HG02870 (cell line): ENCODE data around the gene SASH1.
A peak's percentile ranks its signal among the peaks of the same experiment; 100 is the strongest.

Source experiments
- ATAC-seq: cut with Tn5 transposase; IDR thresholded peaks from one replicate; pipeline ENCODE4 v1.9.1; 2021; ENCODE audit warnings: mild to moderate bottlenecking, moderate library complexity; ENCODE audit not compliant: unreplicated experiment

SASH1 gene

GRCh38 chr6:148487461-148487860, 144.8 kb downstream of the SASH1 start:
- ATAC-seq, result no peak

GRCh38 chr6:148491638-148492251, 149.1 kb downstream of the SASH1 start:
- ATAC-seq, result no peak

- ATAC-seq, result no peak
Observed at GRCh38 chr6:148492654-148493290, 150.1 kb downstream of the SASH1 start.

DNA sequence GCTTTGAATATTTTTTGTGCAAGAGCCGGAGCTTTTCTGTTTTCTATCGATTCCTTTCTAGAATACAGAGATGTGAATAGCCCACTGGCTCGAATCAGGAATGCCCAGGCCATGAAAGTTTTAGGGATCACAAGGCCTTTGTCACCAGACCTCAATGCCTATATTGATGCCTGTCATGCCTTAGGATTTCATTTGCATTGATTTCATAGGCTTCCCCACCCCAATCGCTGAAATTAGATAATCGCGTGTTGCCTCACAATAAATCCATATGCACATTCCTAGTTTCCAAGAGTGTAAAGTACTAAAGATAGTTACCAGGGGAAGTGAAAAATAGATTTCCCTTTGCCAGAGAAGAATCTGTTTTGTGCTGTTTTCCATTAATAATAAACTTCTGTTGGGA, 150.8 kb downstream of the SASH1 start:
- ATAC-seq, result no peak

- ATAC-seq, result no peak
Observed at GRCh38 chr6:148494226-148494625, 151.6 kb downstream of the SASH1 start.

DNA sequence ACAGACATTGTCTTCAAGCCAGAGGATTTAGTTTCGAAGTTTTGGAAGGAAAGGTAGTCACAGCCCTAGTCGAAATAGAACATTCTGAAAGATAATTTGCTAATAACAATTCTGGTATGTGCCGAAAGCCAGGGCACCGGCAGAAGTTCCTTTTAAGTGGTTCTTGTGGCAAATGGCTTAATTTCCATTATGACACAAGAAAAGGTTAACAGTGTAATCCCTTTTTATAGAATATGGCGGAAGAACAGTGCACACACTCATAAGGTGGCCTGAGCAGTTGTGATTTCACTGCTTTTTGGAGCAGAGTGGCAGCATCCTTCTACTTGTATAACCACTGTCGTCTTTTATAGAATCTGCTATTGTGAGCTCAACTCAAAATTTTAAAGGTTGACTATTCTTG, 152.4 kb downstream of the SASH1 start:
- no peak for ATAC-seq

GRCh38 chr6:148497257-148497656, 154.6 kb downstream of the SASH1 start:
- no peak for ATAC-seq

DNA sequence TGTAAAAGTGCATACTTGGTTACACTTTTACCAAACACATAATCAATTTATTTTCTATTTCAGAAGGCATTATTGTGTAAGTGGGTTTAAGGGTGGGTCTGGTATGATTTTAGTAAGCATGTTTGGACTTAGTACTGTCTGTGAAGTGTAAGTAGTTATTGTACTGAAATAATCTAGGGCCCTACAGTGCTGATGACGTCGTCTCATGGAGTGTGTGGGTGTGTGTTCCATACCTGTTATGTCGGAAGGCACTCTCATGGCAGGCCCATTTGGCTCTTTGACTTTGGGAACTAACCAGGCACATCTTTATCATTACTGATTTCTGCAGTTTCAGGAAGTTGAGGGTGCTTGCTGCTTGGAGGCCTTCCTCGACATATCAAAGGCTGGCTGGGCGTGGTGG, 155.1 kb downstream of the SASH1 start:
- no peak for ATAC-seq

DNA sequence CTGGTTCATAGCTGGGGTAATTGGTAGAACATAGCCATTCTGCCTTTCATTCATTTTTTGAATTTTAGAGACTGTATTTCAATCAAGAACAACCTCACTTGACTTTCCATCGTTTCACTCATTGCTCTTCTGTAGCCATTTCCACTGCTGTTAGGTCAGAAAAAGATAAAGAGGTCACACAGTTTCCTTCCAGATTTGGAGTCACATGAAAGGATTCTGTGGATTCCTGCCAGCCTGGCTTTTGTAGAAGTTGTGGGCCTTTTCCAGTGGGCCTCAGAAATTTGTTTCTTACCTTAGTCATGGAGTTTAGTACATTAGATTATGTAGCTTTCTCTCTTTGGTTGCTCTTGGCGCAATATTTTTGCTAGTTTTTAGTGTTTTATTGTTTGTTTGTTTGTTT, 157.8 kb downstream of the SASH1 start:
- ATAC-seq, result no peak

- ATAC-seq, result no peak
Observed at GRCh38 chr6:148501178-148501590, 158.5 kb downstream of the SASH1 start.

DNA sequence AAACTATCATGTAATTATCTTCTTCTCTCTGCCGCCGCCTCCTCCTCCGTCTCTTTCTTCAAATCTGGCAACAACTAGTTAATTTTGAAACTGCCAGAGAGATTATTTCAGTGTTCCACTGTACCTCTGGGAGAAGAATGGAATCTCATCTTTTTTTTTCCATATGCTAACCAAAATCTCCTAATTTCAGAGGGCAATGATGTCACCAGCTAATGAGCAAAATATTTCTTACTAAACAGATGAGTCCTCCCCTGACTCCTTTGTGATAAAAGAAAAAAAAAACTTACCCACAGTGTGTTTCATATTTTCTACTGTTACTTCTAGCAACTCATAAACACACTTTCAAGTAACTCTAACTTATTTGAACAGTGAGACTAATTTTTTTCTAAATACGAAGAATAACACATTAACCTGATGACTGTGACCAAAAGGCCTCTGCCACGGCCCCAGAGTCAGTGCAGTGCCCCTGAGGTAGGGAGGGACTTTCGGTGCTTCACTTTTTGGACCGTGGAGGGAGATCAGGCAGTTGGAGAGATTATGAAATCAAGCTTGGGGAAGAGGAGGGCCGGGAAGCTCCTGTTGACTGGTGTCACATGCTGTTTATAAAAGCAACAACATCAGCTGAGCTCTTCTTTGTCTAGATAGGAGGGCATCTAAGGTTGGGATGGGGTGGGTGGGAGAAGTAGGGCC, 159.6 kb downstream of the SASH1 start:
- no peak for ATAC-seq

- ATAC-seq, result no peak
Observed at GRCh38 chr6:148502773-148503135, 160.1 kb downstream of the SASH1 start.

- no peak for ATAC-seq
Observed at GRCh38 chr6:148503703-148504102, 161.1 kb downstream of the SASH1 start.

- no peak for ATAC-seq
Observed at GRCh38 chr6:148507774-148508173, 165.1 kb downstream of the SASH1 start.

DNA sequence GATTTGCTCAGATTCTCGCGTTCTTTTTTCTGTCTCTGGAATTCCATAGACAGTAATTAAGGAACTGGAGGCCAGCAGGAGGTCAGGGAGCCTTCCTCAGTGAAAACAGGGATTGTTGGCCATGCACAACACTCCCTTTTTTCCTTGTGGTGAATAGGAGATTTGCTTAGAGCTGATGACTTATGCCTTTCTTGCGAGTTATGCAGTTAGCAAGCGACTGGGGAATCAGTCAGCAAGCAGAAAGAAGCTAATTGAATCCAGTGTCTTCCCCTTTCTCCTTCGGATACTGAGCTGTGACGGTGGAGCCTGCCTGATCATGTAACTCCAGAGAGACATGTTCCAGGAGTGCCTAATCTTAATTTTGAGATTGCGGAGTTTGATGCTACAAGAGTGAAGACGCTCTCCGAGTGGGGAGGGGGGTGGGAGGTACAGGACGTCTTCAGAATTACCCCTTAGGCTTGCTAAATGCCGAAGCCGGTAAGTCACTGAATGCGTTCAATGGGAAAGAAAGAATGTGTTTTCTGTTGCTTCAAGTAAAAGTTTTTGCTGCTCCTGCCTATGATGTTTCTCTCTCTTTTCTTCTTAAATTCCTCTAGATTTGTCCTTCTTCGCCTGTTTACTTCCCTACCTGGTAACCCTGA, 165.9 kb downstream of the SASH1 start:
- ATAC-seq, result no peak

- no peak for ATAC-seq
Observed at GRCh38 chr6:148509119-148509799, 166.6 kb downstream of the SASH1 start.

DNA sequence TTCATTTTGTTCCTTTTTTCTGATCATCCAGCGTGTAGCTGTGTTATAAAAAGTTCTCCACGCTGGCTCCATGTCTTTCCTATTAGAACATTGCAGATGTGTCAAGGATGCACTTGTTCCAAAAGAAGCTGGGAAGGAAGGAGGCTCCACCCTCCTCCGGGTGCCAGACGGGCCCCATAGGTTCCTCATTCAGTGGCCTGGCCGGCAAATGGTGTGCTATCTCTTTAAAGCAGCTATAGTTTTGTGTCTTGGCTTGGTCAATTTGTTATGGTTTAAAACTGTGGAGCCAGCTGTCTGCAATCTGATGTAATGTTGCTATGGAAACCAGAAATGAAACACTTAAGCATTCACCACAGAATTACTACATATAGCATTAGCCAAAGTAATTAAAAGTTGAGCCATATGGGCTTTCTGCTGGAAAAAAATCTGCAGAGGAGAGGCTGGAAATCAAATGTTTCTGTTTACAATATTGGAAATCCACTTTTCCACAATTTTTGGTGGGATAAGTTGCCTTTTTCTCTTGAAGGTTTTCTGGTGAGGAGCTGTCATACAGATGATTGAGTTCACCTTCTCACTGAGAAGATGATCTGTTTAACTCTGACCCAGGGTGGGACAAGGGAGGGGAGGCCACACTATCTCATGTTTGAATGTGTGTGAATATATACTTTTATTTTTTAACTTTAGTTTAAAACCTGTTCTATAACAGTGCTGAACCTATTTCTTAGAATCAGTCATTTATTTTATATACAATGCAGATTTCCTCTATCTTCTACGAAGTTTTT, 167.4 kb downstream of the SASH1 start:
- ATAC-seq, result peak; percentile 81

DNA sequence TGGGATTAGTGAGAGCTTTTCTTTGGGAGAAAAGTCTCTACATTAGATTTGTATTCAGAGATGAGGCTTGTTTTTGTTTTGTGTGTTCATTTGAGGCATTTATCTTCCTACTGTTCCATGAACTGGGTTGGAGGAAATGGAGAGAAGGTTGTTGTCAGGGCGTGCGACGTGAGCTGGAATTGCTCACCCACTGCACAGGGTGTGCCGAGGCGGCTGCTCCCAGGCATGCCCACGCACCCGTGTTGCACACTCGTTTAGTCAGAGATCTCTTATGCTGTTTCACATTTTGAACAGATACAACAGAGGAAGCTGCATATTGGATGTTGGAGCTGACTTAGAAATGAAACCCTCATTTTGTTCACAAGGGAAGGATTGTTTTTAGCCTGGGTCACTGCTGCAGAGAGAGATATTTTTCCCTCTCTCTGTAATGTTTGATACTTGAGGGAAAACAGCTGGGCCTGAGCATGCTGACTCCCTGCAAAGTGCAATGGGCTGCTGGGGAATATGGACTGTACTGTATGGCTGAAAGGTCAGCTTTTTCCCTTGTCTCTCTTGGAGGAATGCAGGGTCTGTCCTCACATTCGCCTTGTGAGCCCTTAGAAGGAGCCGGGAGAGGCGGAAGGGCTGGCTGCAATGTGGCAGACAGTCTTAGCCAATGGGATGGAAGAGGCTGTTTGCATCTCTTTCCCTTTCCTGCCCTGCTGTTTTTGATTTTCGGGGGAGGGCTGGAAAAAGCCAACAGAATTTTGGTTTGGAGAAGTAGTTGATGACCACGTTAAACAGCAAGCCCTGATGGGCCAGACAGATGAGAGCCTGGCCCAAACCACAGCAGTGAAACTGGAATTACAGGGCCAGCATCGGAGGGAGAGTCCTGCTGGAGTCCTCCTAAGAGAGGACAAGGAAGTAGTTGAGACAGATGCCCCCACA, 170.8 kb downstream of the SASH1 start:
- no peak for ATAC-seq

DNA sequence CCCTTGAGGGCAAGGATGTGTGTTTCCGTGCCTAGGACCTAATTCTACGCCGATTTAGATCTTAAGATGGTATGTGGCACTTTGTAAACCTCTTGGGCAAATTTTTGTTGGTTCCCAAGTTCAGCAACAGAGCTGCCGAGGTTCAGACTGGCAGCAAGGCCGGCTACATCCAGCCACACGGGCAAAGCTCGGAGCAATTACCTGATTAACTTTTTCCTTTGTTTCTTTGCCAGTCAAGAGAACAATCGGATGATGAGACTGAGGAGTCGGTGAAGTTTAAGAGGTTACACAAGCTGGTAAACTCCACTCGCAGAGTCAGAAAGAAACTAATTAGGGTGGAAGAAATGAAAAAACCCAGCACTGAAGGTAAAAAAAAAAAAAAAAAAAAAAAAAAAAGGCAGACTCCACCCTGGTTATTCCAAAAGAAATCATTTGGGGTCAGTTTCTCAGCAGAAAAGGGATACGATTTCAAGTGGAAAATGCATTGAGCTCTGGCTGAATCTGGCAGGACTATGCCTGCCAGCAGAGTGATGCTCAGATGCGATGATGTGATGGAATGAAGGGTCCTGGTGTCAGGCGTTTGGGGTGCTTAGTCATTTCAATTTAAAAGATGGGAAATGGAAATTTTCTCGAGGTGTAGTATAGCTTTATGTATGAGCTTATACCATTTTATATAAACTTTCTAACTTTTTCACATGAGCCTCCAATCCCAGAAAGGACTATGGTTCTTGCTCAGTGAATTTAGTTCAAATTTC, 171.6 kb downstream of the SASH1 start:
- no peak for ATAC-seq
